GM12872 (cell line): ENCODE results near the gene CTTN.
A peak's percentile ranks its signal among the peaks of the same experiment; 100 is the strongest.

Experiments used
- CTCF ChIP-seq: IDR thresholded peaks from 3 replicates; pipeline ENCODE4 v1.5.1; 2011; ENCODE audit warnings: low read depth, mild to moderate bottlenecking, low read length, moderate library complexity; ENCODE audit not compliant: insufficient read depth

Gene CTTN

GRCh38 chr11:70468256-70469195 lies 70.2 kb downstream of the CTTN start:
- no peak for TF ChIP-seq CTCF

GRCh38 chr11:70470127-70470526 lies 71.8 kb downstream of the CTTN start:
- TF ChIP-seq CTCF = no peak

GRCh38 chr11:70471254-70471653 lies 72.9 kb downstream of the CTTN start:
- peak; percentile 63 for TF ChIP-seq CTCF

GRCh38 chr11:70472240-70472639 lies 73.9 kb downstream of the CTTN start:
- no peak for TF ChIP-seq CTCF

GRCh38 chr11:70473186-70473872 lies 75.0 kb downstream of the CTTN start:
- no peak for TF ChIP-seq CTCF

GRCh38 chr11:70473873-70474690 lies 75.8 kb downstream of the CTTN start:
- TF ChIP-seq CTCF = no peak

GRCh38 chr11:70474710-70475109 lies 76.4 kb downstream of the CTTN start:
- TF ChIP-seq CTCF = no peak
